ENCODE measurements around the gene WASHC3.
A peak's percentile ranks its signal among the peaks of the same experiment; 100 is the strongest.
"Not testable (repeated sequence)": the region's sequence is repeated elsewhere in the genome, so short reads cannot be mapped to it uniquely, and the experiment has no call there.

The WASHC3 gene, protein sequence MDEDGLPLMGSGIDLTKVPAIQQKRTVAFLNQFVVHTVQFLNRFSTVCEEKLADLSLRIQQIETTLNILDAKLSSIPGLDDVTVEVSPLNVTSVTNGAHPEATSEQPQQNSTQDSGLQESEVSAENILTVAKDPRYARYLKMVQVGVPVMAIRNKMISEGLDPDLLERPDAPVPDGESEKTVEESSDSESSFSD

DNA sequence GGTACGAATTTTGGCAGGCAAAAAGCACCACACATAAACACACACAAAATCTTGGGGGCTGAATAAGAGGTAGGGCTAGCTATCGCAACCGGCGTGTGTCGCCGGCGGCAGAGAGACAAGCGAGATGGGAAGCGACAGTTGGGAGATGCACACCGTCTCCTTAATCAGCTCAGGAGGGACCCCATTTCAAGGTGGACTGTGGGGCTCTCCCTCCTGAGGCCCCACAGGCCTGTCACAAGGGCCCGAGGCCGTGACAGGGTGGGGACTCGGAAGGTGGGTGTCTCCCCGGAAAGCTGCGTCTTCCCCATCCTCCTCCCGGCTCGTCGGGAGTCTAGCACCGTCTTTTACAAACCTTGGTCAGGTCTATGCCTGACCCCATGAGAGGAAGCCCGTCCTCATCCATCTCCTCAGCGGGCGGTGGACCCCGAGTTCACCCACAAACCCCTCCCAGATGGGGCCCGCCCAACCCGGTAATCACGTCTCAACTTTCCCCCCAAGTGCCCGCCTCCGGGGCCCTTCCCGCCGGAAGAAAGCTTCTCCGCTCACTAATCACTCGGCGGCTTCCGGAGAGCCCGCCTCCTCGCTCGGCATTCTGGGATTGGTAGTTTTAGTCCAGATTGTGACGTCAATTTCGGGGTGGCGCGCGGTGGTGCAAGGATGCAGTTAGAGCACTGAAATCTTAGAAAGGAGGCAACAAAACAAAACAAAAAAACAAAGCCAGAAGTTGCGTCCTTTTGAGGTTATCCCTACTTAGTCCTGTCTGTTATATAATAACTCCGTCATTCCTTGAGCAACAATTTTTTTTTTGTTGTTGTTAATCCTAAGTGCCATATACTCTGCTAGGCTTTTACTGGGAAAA lies at the start of gene WASHC3:
Gene WASHC3 (minus strand): TSS at position 432 of the 859 bp plus-strand sequence. CDS start 29 bp downstream, at position 403.
- peak; percentile 95 for DNase-seq (ENCODE audit: low spot score)

DNA sequence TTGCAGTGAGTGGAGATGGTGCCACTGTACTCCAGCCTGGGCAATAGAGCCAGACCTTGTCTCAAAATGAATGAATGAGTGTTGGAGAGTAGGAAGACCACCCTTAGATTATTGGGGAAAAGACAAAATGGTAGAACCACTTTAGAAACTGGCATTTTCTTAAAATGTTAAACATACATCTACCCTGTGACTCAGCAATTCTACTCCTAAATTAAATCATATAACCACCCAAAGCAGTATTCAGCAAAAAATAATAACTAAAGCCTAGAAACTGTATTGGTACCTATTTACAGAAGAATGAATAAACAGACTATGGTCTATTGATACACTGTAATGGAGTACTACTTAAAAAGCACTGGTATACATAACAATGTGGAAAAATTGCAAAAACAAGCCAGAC lies 49.0 kb upstream of the WASHC3 start:
- DNase-seq (ENCODE audit: low spot score), result no peak

DNA sequence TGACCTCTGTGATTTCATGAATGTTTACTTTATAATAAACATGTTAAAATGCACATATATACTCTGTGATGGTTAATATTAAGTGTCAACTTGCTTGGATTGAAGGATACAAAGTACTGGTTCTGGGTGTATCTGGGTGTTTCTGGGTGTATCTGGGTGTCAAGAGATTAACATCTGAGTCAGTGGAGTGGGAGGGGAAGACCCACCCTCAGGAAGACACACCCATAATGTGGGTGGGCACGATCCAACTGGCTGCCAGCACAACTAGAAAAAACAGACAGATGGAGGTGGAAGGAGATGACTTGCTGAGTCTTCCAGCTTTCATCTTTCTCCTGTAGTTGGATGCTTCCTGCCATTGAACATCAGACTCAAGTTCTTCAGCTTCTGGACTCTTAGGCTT lies 46.2 kb upstream of the WASHC3 start:
- no peak for DNase-seq (ENCODE audit: low spot score)

DNA sequence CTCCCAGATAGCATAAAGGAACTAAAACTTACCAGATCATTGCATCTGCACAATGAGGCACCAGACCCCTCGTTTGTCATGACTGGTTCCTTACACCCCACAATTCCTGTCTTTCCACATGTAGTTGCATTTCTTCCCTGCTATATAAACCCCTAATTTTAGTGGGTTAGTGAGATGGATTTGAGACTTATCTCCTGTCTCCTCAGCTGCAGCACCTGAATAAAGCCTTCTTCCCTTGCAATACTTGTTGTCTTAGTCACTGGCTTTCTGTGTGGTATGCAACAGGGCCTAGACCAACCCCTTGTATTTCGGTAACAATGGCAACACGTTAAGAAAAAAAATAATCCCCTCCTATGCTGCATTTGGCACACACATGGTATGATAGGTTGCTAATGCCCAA lies 45.1 kb upstream of the WASHC3 start:
- no peak for DNase-seq (ENCODE audit: low spot score)

DNA sequence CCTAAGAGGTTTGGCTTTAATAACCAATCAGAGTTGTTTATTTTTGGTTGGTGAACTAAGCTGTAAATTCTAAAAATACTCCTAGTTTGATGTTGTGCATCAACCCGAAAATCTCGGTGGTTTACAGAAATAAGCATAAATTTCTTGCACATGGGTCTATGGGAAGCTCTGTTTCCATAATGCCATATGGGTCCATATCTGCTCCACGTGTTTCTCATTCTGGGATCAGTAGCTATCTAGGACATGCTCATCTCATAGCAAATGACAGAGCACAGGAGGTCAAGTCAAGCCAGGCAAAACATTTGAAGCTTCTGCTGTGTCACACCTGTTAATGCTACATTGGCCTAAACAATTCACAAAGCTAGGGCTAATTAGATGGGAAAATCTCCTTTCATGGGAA lies 35.1 kb upstream of the WASHC3 start:
- no peak for DNase-seq (ENCODE audit: low spot score)

DNA sequence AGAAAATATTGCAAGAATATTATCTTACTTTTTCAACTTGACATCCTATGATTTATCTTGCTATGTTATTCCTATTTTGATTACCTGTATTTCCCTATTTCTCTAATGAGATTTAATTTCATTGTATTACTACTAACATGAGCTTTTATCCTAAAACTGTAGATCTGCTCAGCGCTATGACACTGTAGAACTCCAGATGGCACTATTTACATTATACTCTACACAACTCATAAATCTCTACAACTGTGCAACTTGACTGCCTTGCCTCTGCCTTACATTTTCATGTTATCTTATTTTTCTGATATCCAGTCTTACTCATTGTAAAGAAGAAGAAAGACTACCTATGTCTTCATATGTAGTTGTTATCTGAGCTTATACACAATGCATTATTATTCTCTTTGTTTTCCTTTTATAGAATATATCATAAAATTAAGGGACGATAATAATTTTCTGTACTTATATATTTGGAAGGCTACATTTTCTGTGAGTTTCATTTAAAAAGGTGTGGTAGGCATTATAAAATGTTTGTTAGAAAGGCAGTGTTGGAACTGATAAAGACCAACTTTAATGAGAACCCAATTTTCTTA lies 34.0 kb upstream of the WASHC3 start:
- peak; percentile 10 for DNase-seq (ENCODE audit: low spot score)

DNA sequence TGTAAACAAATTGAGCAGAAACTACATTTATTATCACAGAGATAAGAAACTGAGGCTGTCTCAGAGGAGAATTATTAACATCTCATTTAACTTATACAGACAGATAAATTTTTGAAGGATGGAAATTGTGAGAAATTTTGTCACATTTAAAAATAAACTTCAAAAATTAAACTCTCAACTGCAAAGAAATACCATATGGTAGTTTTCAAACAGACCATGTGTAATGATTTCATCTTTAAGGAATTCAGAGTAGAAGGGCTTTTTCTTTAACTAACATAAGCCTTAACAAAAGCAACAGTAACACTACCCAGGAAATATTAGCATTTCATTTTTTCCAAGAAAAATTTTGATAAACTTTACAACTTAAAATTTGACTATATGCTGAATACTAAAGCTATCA lies 31.5 kb upstream of the WASHC3 start:
- DNase-seq (ENCODE audit: low spot score), result no peak

DNA sequence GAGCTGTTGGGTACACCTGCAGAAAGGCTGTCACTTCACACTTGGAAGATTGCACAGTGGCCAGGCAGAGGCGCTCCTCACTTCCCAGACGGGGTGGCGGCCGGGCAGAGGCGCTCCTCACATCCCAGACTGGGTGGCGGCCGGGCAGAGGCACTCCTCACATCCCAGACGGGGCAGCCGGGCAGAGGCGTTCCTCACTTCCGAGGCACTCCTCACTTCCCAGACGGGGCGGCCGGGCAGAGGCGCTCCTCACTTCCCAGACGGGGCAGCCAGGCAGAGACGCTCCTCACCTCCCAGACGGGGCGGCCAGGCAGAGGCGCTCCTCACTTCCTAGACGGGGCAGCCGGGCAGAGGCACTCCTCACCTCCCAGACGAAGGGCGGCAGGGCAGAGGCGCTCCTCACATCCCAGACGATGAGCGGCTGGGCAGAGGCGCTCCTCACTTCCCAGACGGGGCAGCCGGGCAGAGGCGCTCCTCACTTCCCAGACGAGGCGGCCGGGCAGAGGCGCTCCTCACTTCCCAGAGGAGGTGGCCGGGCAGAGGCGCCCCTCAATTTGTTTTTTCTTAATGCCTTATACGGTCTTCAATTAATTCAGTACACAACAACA lies 27.5 kb upstream of the WASHC3 start:
- not testable (repeated sequence) for DNase-seq (ENCODE audit: low spot score)

DNA sequence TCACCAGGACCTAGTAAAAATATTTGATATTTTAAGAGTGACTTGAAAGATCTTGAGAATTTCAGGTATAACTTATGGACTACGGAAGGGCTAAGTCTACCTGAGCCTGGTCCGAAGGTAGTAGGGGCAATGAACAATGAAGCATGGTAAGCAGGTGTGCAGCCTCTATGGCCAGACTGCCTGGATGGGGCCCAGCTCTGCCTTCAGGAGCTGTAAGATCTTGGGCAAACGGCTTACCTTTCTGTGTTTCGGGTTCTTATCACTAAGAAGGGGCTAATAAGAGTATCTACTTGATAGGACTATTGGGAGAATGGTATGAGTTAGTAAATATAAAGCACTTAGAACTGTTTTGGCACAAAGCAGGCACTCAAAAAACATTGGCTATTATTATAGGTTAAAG lies 19.1 kb upstream of the WASHC3 start:
- DNase-seq (ENCODE audit: low spot score), result no peak

DNA sequence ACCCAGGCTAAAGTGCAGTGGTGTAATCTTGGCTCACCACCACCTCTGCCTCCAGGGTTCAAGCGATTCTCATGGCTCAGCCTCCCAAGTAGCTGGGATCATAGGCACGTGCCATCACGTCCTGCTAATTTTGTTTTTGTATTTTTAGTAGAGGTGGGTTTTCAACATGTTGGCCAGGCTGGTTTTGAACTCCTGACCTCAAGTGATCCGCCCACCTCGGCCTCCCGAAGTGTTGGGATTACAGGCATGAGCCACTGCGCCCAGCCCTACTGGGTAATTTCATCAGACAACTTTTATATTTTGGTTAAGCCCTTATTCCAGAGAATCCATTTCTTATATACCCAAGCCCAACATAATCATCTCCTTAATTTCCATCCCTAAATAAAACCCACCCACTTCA lies 10.3 kb upstream of the WASHC3 start:
- DNase-seq (ENCODE audit: low spot score), result not testable (repeated sequence)

DNA sequence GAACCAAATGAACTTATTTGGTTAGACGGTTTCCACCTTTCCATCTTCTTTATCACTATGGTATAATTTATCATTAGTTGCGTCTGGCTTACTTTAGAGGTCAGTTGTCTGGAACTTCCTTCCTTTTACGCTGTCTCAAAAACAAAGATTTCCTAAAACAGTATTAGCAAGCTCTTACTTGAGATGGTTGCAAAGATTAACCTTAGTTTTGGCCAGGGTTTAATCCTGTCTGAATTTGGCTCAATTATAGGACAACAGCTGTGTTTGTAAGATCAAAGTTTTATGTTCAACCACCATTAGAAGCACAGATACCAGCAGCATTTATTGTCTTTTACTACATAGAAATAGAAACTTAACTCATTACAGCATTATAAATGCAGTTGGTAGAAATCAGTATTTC lies 7.9 kb upstream of the WASHC3 start:
- DNase-seq (ENCODE audit: low spot score), result no peak

DNA sequence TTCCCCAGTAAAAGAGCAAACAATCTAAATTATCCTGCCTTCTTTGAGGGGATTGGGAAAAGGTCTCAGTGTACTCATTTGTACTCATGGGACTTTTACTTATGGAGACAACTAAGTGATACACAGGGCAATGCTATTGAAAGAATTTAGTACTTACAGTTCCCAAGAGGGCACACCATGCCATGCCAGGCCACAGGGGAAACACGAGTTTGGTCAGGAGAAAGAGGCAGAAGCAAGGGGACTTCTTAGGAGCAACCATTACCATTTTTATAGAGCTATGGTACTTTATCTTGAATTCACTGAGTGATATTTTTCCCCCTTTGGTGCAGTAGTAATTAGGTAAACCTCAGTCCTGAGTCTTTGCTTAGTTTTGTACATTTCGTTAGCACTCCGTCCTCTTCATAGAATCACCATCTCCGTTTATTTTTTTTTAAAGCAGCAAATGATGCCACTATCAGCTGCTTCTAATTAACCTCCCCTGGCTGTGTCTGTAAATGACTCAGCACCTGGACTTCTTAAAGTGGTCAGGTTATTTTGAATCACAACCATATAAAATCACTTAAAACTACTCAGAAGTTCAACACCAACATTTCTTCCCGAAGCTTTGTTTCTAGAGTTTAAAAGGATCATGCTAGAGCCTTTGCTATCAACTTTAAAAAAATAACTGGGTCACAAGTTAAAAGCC lies 5.9 kb upstream of the WASHC3 start:
- DNase-seq (ENCODE audit: low spot score), result no peak

DNA sequence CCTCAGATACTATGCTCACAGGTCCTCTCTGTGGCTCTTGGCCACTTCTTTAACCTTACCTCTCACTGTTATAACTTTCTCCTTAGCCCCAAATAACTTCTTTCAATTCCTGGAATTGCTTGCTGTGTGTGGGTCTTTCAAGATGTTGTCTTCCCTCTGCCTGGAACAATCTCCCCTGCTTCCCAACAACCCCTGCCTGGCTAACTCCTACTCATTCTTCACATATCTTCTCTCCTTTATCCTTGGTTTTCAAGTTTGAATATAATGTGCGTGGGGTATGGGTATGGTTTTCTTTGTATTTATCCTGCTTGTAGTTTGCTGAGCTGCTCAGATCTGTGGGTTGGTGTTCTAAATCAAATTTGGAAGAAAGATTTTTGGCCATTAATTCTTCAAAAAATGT lies 2.7 kb upstream of the WASHC3 start:
- no peak for DNase-seq (ENCODE audit: low spot score)

DNA sequence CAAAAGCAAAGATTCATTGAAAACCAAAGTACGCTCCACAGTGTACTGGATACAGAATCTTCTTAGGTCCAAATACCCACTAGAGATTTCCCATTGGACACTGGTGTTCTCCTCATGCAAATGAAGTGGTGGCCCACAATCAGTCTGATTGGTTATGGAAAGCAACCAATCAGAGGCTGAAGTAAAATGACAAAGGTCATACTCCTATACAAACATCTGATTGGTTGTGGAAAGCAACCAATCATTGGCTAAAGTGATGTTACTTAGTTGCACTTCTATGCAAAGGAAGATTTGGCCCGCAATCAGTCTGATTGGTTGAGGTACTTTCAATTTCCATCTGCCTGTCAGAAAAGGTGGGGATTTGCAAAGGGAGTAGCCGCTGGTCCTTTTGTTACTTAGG lies 1.3 kb upstream of the WASHC3 start:
- DNase-seq (ENCODE audit: low spot score), result no peak

DNA sequence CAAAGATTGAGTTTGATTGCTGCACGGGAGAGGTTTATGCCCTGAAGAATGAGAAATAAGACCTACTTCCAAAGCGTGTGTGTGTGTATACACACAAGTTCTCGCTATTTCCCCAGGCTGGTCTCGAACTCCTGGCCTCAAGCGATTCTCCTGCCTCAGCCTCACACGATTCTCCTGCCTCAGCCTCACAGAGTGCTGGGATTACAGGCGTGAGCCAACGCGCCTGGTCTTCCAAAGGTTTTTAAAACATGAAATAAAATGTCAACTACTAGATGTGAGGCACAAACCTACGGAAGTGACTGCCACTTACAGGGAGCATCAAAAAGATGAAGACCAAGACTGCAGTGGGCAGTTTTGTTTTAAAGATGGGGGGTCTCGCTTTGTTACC lies 622 bp upstream of the WASHC3 start:
- no peak for DNase-seq (ENCODE audit: low spot score)

DNA sequence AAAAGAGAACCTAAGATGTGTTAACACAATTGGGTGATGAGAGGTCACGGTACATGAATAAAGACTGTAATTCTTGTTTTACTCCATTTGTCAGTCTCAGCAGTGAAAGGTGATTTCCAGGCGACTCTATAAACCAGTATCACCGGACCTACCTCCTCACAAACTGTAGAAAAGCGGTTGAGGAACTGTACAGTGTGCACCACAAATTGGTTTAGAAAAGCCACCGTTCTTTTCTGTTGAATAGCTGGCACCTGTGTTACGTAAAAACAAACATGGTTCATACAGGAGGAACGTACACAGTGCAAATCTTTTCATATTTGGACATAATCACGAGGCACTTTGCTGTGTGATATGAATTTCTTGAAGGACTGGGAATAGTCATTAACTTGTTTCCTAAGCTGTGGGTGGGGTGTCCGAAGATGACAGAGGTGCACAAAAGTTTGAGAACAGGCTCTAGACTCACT lies 663 bp downstream of the WASHC3 start:
- DNase-seq (ENCODE audit: low spot score), result peak; percentile 43

DNA sequence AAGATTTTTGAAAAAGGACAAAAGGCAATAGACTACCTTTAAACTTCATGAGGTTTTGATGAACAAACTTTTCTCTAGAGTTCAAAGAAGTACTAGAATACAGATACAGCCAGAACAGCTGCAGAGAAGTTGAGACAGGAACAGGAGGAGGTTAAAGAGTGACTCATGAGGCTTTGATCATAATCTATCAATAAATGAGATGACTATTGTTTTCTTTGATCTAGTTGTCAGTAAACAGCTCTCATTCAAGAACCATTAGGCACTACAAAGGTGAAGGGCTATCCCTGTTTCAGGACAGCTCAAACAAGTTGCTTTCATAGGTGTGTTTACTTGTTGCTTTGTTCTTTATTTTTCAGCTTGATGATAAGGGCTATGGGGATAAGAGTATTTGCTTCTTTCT lies 2.4 kb downstream of the WASHC3 start:
- DNase-seq (ENCODE audit: low spot score), result peak; percentile 74

DNA sequence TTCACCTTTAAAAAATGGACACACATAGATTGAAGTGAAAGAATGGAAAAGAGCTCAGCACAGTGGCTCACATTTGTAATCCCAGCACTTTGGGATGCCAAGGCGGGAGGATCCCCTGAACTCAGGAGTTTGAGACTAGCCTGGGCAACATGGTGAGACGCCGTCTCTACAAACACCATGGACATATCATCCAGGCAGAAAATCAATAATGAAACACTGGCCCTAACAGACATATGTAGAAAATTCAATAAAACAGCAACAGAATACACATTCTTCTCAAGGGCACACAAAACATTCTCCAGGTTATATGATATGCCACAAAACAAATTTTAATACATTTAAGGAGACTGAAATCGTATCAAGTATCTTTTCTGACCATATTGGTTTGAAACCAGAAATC lies 7.4 kb downstream of the WASHC3 start:
- DNase-seq (ENCODE audit: low spot score), result no peak

DNA sequence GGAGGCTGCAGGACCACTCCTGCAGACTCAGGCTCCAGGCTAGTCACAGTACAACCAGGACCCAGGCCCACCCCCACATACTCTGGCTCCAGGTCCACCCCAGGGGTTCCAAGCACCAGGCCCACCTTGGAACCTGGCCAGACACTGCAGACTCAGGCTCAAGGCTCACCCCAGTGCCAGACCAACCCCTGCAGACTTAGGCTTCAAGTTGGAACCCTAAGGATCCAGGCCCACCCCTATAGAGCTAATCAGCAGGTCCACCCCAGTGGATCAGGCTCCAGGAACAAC lies 8.8 kb downstream of the WASHC3 start:
- DNase-seq (ENCODE audit: low spot score), result no peak

DNA sequence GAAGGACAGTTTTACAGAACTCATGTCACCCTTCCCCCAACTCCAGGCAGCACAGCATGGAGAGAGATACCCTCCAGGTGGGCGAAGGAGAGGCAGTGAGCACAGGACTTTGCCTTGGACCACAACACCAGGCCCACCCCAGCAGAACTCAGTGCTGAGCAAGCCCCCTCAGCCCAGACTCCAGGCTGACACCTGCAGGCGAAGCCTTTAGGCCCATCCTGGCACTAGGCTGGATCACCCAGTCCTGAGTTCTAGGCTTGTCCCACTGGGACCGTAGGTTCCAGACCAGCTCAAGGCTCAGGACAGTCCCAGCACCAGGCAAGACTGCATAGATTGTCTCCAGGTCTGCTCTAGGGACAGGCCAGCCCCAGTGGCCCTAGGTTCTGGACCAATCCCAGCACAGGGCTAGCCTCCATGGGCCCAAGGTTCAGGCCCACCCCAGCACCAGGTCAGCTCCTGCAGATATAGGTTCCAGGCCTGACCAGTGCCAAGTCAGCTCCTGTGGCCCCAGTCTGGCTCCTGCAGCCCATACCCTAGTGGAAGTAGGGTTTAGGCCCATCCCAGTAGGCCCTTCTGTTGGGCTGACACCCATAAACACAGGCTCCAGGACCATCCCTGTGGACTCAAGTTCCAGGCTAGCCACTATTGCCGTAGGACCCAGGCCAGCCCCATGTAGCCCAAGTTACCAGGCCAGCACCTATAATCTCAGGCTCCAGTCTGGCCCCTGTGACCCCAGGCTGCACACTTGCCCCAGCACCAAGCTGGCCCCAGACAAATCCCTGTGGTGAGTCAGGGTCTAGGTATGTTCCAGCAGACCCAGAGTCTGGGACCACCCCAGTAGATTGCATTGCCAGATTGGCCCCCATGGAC lies 9.4 kb downstream of the WASHC3 start:
- DNase-seq (ENCODE audit: low spot score), result no peak

DNA sequence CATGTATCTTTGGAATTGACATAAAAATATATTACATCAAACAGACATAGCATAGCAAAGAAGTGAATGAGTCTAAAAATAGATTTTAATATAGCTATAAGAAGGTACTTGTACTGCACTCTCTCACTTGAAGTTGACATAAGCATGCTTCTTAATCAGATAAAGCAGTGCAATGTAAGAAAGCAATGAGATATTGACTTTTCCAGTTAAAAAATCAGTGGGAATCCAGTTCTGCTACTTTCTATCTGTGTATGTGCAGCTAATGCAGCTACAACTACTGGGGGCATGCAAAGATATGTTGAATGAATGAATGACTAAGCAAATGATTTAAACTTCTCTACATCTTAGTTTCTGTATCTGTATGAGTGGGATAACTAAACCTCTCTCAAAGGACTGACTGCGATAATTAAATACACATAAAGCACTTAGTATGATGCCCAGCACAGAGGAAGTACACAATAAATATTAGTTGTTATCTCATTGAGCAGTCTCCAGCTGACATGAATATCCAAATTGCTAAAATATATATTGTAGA lies 10.3 kb downstream of the WASHC3 start:
- DNase-seq (ENCODE audit: low spot score), result no peak
